Loucy (cell line): Measurements from ENCODE around the gene GSG1L.

Source experiments
- H2AFZ ChIP-seq: fragments of 200-600 bp; sonication (generic); 2 replicates; pipeline ENCODE4 v1.6.0; 2016; ENCODE audit warnings: antibody characterized with exemption, mild to moderate bottlenecking, low read length, moderate library complexity
- H3F3A ChIP-seq: fragments of 200-600 bp; 2 replicates; pipeline ENCODE4 v1.6.0; 2016; ENCODE audit warnings: antibody characterized with exemption, low read depth, mild to moderate bottlenecking
- H3K27me3 ChIP-seq: fragments of 200-600 bp; sonication (generic); 2 replicates; pipeline ENCODE4 v1.6.1; 2014; ENCODE audit warnings: low read length, mild to moderate bottlenecking; ENCODE audit not compliant: insufficient read depth, poor library complexity, severe bottlenecking
- H3K36me3 ChIP-seq: fragments of 200-600 bp; sonication (generic); 2 replicates; pipeline ENCODE4 v1.6.1; 2016; ENCODE audit warnings: low read length; ENCODE audit not compliant: insufficient read depth
- H3K4me1 ChIP-seq: fragments of 200-600 bp; sonication (generic); 2 replicates; pipeline ENCODE4 v1.5.1; 2014; ENCODE audit warnings: low read length, mild to moderate bottlenecking; ENCODE audit not compliant: insufficient read depth, poor library complexity, severe bottlenecking
- H3K4me2 ChIP-seq: fragments of 200-600 bp; sonication (generic); 2 replicates; pipeline ENCODE4 v1.6.0; 2014; ENCODE audit warnings: antibody characterized with exemption, low read length, low read depth, mild to moderate bottlenecking; ENCODE audit not compliant: poor library complexity, severe bottlenecking
- H3K4me3 ChIP-seq: fragments of 200-600 bp; sonication (generic); 2 replicates; pipeline ENCODE4 v1.5.1; 2014; ENCODE audit warnings: low read length, mild to moderate bottlenecking, mixed read lengths; ENCODE audit not compliant: poor library complexity, severe bottlenecking
- H3K79me2 ChIP-seq: fragments of 200-600 bp; sonication (generic); 2 replicates; pipeline ENCODE4 v1.6.1; 2014; ENCODE audit warnings: low read length; ENCODE audit not compliant: insufficient read depth
- H3K9ac ChIP-seq: fragments of 200-600 bp; sonication (generic); 2 replicates; pipeline ENCODE4 v1.6.0; 2014; ENCODE audit warnings: mild to moderate bottlenecking, low read depth, low read length, moderate library complexity; ENCODE audit not compliant: poor library complexity, severe bottlenecking
- H3K9me2 ChIP-seq: fragments of 200-600 bp; sonication (generic); replicated peaks from 2 replicates; pipeline ENCODE4 v1.6.1; 2016; ENCODE audit warnings: low read depth, low read length, mixed read lengths
- H3K9me3 ChIP-seq: fragments of 200-600 bp; sonication (generic); 2 replicates; pipeline ENCODE4 v1.6.1; 2014; ENCODE audit warnings: mild to moderate bottlenecking, antibody characterized with exemption, low read length, low read depth; ENCODE audit not compliant: insufficient read depth
- H4K20me1 ChIP-seq: fragments of 200-600 bp; sonication (generic); 2 replicates; pipeline ENCODE4 v1.6.0; 2014; ENCODE audit warnings: antibody characterized with exemption, low read length, mild to moderate bottlenecking; ENCODE audit not compliant: insufficient read depth, poor library complexity, severe bottlenecking
- CTCF ChIP-seq: fragments of 200-600 bp; sonication (generic); conservative IDR thresholded peaks from 2 replicates; pipeline ENCODE4 v1.5.1; 2014; ENCODE audit warnings: mild to moderate bottlenecking, antibody characterized with exemption, low read length
- EZH2phosphoT487 ChIP-seq: fragments of 200-600 bp; IDR thresholded peaks from 2 replicates; pipeline ENCODE4 v1.6.1; 2018; ENCODE audit warnings: antibody characterized with exemption, mild to moderate bottlenecking, moderate library complexity, borderline replicate concordance

GSG1L gene

GRCh38 chr16:27917949-27918348 lies 145.6 kb downstream of the GSG1L start:
- H3K27me3 ChIP-seq: no peaks in the 10 kb centered on the region
- no peak for TF ChIP-seq EZH2phosphoT487
- TF ChIP-seq CTCF: no peak
- no peak overlapping the region for H3K4me2 ChIP-seq
- no peaks in the 10 kb centered on the region for H3K9me3 ChIP-seq
- no peaks in the 10 kb centered on the region for H3F3A ChIP-seq
- no peaks in the 10 kb centered on the region for H4K20me1 ChIP-seq
- H3K36me3 ChIP-seq: no peaks in the 10 kb centered on the region
- H2AFZ ChIP-seq: no peak overlapping the region
- no peak overlapping the region for H3K9ac ChIP-seq
- no peaks in the 10 kb centered on the region for H3K9me2 ChIP-seq
- H3K4me1 ChIP-seq: no peaks in the 10 kb centered on the region
- H3K79me2 ChIP-seq: no peaks in the 10 kb centered on the region
- H3K4me3 ChIP-seq: no peak overlapping the region

- TF ChIP-seq CTCF (no peak), EZH2phosphoT487 (no peak)
- Histone ChIP-seq H3K79me2 (no peaks in the 10 kb centered on the region), H3K36me3 (no peaks in the 10 kb centered on the region), H3K9me2 (no peaks in the 10 kb centered on the region), H3K27me3 (no peaks in the 10 kb centered on the region), H4K20me1 (no peaks in the 10 kb centered on the region), H3K4me3 (no peak overlapping the region), H3K4me2 (no peak overlapping the region), H2AFZ (no peak overlapping the region), H3K9me3 (no peaks in the 10 kb centered on the region; the same call in 1 of the 2 replicates), H3F3A (no peaks in the 10 kb centered on the region), H3K4me1 (no peaks in the 10 kb centered on the region), H3K9ac (no peak overlapping the region)
Measured at GRCh38 chr16:27911486-27911885, 152.0 kb downstream of the GSG1L start.

- no peaks in the 10 kb centered on the region for H3K27me3 ChIP-seq
Measured at GRCh38 chr16:27907457-27907972, 156.0 kb downstream of the GSG1L start.

More at GRCh38 chr16:27907457-27907972, 156.0 kb downstream of the GSG1L start:
- Histone ChIP-seq H3F3A (no peaks in the 10 kb centered on the region), H3K9me2 (no peaks in the 10 kb centered on the region), H3K4me2 (no peak overlapping the region), H4K20me1 (no peaks in the 10 kb centered on the region), H3K9ac (no peak overlapping the region), H3K4me1 (no peaks in the 10 kb centered on the region), H3K79me2 (no peaks in the 10 kb centered on the region), H3K36me3 (no peaks in the 10 kb centered on the region), H3K4me3 (no peak overlapping the region), H2AFZ (no peak overlapping the region), H3K9me3 (no peaks in the 10 kb centered on the region; the same call in 1 of the 2 replicates)
- TF ChIP-seq CTCF: no peak
- TF ChIP-seq EZH2phosphoT487: no peak
